GM21423 (cell line): Measurements from ENCODE around the gene GSTCD.
A peak's percentile ranks its signal among the peaks of the same experiment; 100 is the strongest.
"Not testable (repeated sequence)": the region's sequence is repeated elsewhere in the genome, so short reads cannot be mapped to it uniquely, and the experiment has no call there.

Source experiments
- ATAC-seq: cut with Tn5 transposase; IDR thresholded peaks from one replicate; pipeline ENCODE4 v1.9.1; 2021; ENCODE audit warnings: mild to moderate bottlenecking, moderate library complexity; ENCODE audit not compliant: unreplicated experiment

The GSTCD gene

GRCh38 chr4:105708181-105709080, at the start of gene GSTCD, which contains the start of gene INTS12:
Gene GSTCD (plus strand): TSS chr4:105708784. CDS start chr4:105717614, 8,830 bp downstream.
Gene INTS12 (minus strand): TSS chr4:105708689. CDS start chr4:105700005, 8,684 bp downstream.
- ATAC-seq = peak; percentile 75

GRCh38 chr4:105659190-105659589, 49.4 kb upstream of the GSTCD start:
- ATAC-seq = no peak

- ATAC-seq = no peak
Measured at GRCh38 chr4:105661028-105661427, 47.6 kb upstream of the GSTCD start.

GRCh38 chr4:105662935-105663675, 45.5 kb upstream of the GSTCD start:
- no peak for ATAC-seq

- ATAC-seq = peak; percentile 64
Measured at GRCh38 chr4:105666693-105667092, 41.9 kb upstream of the GSTCD start.

- ATAC-seq = no peak
Measured at GRCh38 chr4:105670684-105671083, 37.9 kb upstream of the GSTCD start.

GRCh38 chr4:105671301-105671700, 37.3 kb upstream of the GSTCD start:
- ATAC-seq = no peak

GRCh38 chr4:105674011-105674410, 34.6 kb upstream of the GSTCD start:
- ATAC-seq = no peak

- ATAC-seq = no peak
Measured at GRCh38 chr4:105677709-105678108, 30.9 kb upstream of the GSTCD start.

- no peak for ATAC-seq
Measured at GRCh38 chr4:105679186-105679585, 29.4 kb upstream of the GSTCD start.

- ATAC-seq = no peak
Measured at GRCh38 chr4:105683038-105683437, 25.5 kb upstream of the GSTCD start.

GRCh38 chr4:105686571-105686970, 22.0 kb upstream of the GSTCD start:
- no peak for ATAC-seq

- ATAC-seq = not testable (repeated sequence)
Measured at GRCh38 chr4:105694812-105695211, 13.8 kb upstream of the GSTCD start.

GRCh38 chr4:105695832-105696231, 12.8 kb upstream of the GSTCD start:
- ATAC-seq = not testable (repeated sequence)

- no peak for ATAC-seq
Measured at GRCh38 chr4:105698607-105699006, 10.0 kb upstream of the GSTCD start.

GRCh38 chr4:105707782-105708180, 803 bp upstream of the GSTCD start:
- no peak for ATAC-seq

GRCh38 chr4:105709081-105709450, 482 bp downstream of the GSTCD start:
- peak; percentile 29 for ATAC-seq

- ATAC-seq = no peak
Measured at GRCh38 chr4:105710012-105710600, 1.5 kb downstream of the GSTCD start.

- ATAC-seq = no peak
Measured at GRCh38 chr4:105710678-105711077, 2.1 kb downstream of the GSTCD start.

- no peak for ATAC-seq
Measured at GRCh38 chr4:105712766-105713165, 4.2 kb downstream of the GSTCD start.

- peak; percentile 77 for ATAC-seq
Measured at GRCh38 chr4:105714071-105714521, 5.5 kb downstream of the GSTCD start.
